Osteoblast (primary cell): Measurements from ENCODE around the gene UGP2. TPM values are rescaled to one million over a fixed set of nuclear protein-coding genes. Genes with fewer than 3 reads are reported as not detected.

ENCODE experiments used
- DNase-seq: peaks from one replicate; pipeline ENCODE4 v3.0.0; 2011; ENCODE audit warnings: low spot score, mixed read lengths; ENCODE audit not compliant: insufficient read length; ENCODE audit errors: missing footprints
- H2AFZ ChIP-seq: 2 replicates; pipeline ENCODE4 v1.6.0; 2011; ENCODE audit warnings: mild to moderate bottlenecking, low read length
- H3K27ac ChIP-seq: 2 replicates; pipeline ENCODE4 v1.5.1; 2011; ENCODE audit warnings: mild to moderate bottlenecking, low read depth, low read length, moderate library complexity
- H3K27me3 ChIP-seq: 2 replicates; pipeline ENCODE4 v1.6.0; 2012; ENCODE audit warnings: mild to moderate bottlenecking, control low read depth, inconsistent platforms, low read length, moderate library complexity; ENCODE audit not compliant: insufficient read depth
- H3K36me3 ChIP-seq: 2 replicates; pipeline ENCODE4 v1.5.1; 2011; ENCODE audit warnings: mild to moderate bottlenecking, low read length, control low read depth, moderate library complexity; ENCODE audit not compliant: insufficient read depth
- H3K4me1 ChIP-seq: 2 replicates; pipeline ENCODE4 v1.5.1; 2011; ENCODE audit warnings: mild to moderate bottlenecking, low read length, control low read depth, moderate library complexity; ENCODE audit not compliant: insufficient read depth
- H3K4me2 ChIP-seq: 2 replicates; pipeline ENCODE4 v1.6.0; 2011; ENCODE audit warnings: mild to moderate bottlenecking, low read length; ENCODE audit not compliant: insufficient read depth
- H3K4me3 ChIP-seq: fragments of 200-600 bp; sonication (generic); 3 replicates; pipeline ENCODE4 v1.5.1; 2012; ENCODE audit warnings: mild to moderate bottlenecking, low read length, inconsistent platforms; ENCODE audit not compliant: insufficient read depth
- H3K79me2 ChIP-seq: 2 replicates; pipeline ENCODE4 v1.6.0; 2012; ENCODE audit warnings: mild to moderate bottlenecking, low read length, control low read depth, inconsistent platforms; ENCODE audit not compliant: insufficient read depth
- H3K9me3 ChIP-seq: 2 replicates; pipeline ENCODE4 v1.5.1; 2011; ENCODE audit warnings: low read depth, low read length, control low read depth
- H4K20me1 ChIP-seq: 2 replicates; pipeline ENCODE4 v1.6.0; 2012; ENCODE audit warnings: mild to moderate bottlenecking, low read length, control low read depth; ENCODE audit not compliant: insufficient read depth
- CTCF ChIP-seq: IDR thresholded peaks from 2 replicates; pipeline ENCODE4 v1.5.1; 2011; ENCODE audit warnings: mild to moderate bottlenecking, low read depth, low read length, moderate library complexity; ENCODE audit errors: extremely low read depth
- total RNA-seq: library from RNA; depleted of rRNA; stranded (reverse); fragments of >200 nt; gene quantifications from 2 replicates; pipeline ENCODE4 v1.2.3, GENCODE V29; 2012

The UGP2 gene
- total RNA-seq, 1 donor = 123 TPM

- Histone ChIP-seq H3K4me1 (no peaks in the 10 kb centered on the region), H3K9me3 (no peaks in the 10 kb centered on the region), H3K4me2 (no peak overlapping the region), H3K36me3 (peaks cover 50% of the 10 kb centered on the region), H3K27ac (no peak overlapping the region), H2AFZ (no peak overlapping the region), H4K20me1 (no peaks in the 10 kb centered on the region), H3K4me3 (no peak overlapping the region), H3K79me2 (no peaks in the 10 kb centered on the region), H3K27me3 (no peaks in the 10 kb centered on the region)
- no peak for DNase-seq
- TF ChIP-seq CTCF = no peak
These were observed 51.5 kb downstream of the UGP2 start for GRCh38 chr2:63893163-63893562.

- DNase-seq = no peak
- no peak for TF ChIP-seq CTCF
- no peak overlapping the region for H2AFZ ChIP-seq
- H4K20me1 ChIP-seq = no peaks in the 10 kb centered on the region
- H3K4me1 ChIP-seq = no peaks in the 10 kb centered on the region
- peaks cover 48% of the 10 kb centered on the region for H3K36me3 ChIP-seq
- H3K27me3 ChIP-seq = no peaks in the 10 kb centered on the region
- H3K4me2 ChIP-seq = no peak overlapping the region
- H3K9me3 ChIP-seq = no peaks in the 10 kb centered on the region
- no peak overlapping the region for H3K4me3 ChIP-seq
- H3K27ac ChIP-seq = no peak overlapping the region
- no peaks in the 10 kb centered on the region for H3K79me2 ChIP-seq
These were observed 52.5 kb downstream of the UGP2 start for GRCh38 chr2:63894167-63894566.

- Histone ChIP-seq H3K27ac (no peak overlapping the region), H3K4me3 (no peak overlapping the region), H3K4me2 (no peak overlapping the region), H3K4me1 (no peaks in the 10 kb centered on the region), H3K36me3 (peaks cover 25% of the 10 kb centered on the region), H3K79me2 (peaks cover 3% of the 10 kb centered on the region), H3K9me3 (peaks cover 4% of the 10 kb centered on the region), H2AFZ (no peak overlapping the region), H3K27me3 (no peaks in the 10 kb centered on the region), H4K20me1 (no peaks in the 10 kb centered on the region)
- no peak for TF ChIP-seq CTCF
- no peak for DNase-seq
These were observed 57.1 kb downstream of the UGP2 start for GRCh38 chr2:63898839-63899238.

- H3K27ac ChIP-seq = no peak overlapping the region
- H2AFZ ChIP-seq = no peak overlapping the region
- H3K27me3 ChIP-seq = no peaks in the 10 kb centered on the region
- no peaks in the 10 kb centered on the region for H3K4me1 ChIP-seq
- H3K9me3 ChIP-seq = peaks cover 4% of the 10 kb centered on the region
- H3K36me3 ChIP-seq = peaks cover 25% of the 10 kb centered on the region
- no peak overlapping the region for H3K4me3 ChIP-seq
- TF ChIP-seq CTCF = no peak
- peaks cover 3% of the 10 kb centered on the region for H3K79me2 ChIP-seq
- H4K20me1 ChIP-seq = no peaks in the 10 kb centered on the region
- no peak for DNase-seq
- H3K4me2 ChIP-seq = no peak overlapping the region
These were observed 57.9 kb downstream of the UGP2 start for GRCh38 chr2:63899639-63900038.
